Midbrain (tissue), 1 donor: ENCODE data around the gene KRTAP12-4.
"Not testable (repeated sequence)": the region's sequence is repeated elsewhere in the genome, so short reads cannot be mapped to it uniquely, and the experiment has no call there.

Source experiments
- DNase-seq: peaks from one replicate; lab custom pipeline; 2025; lab: John Stamatoyannopoulos, UW

The KRTAP12-4 gene

GRCh38 chr21:44654576-44655175 lies at the start of gene KRTAP12-4:
Gene KRTAP12-4 (minus strand): TSS chr21:44654659. CDS start chr21:44654614, 45 bp downstream.
- no peak for DNase-seq

- DNase-seq, result no peak
These were observed 49.5 kb upstream of the KRTAP12-4 start for GRCh38 chr21:44703731-44704635.

- no peak for DNase-seq
These were observed 48.7 kb upstream of the KRTAP12-4 start for GRCh38 chr21:44702973-44703730.

GRCh38 chr21:44702111-44702972 lies 47.9 kb upstream of the KRTAP12-4 start:
- no peak for DNase-seq

- no peak for DNase-seq
These were observed 47.1 kb upstream of the KRTAP12-4 start for GRCh38 chr21:44701541-44701940.

GRCh38 chr21:44701023-44701400 lies 46.6 kb upstream of the KRTAP12-4 start:
- no peak for DNase-seq

GRCh38 chr21:44700101-44701022 lies 45.9 kb upstream of the KRTAP12-4 start:
- DNase-seq, result no peak

- no peak for DNase-seq
These were observed 45.1 kb upstream of the KRTAP12-4 start for GRCh38 chr21:44699502-44700001.

- DNase-seq, result no peak
These were observed 43.6 kb upstream of the KRTAP12-4 start for GRCh38 chr21:44697811-44698734.

- DNase-seq, result not testable (repeated sequence)
These were observed 42.8 kb upstream of the KRTAP12-4 start, which contains the start of gene KRTAP10-12 for GRCh38 chr21:44697172-44697810. Gene KRTAP10-12 (plus strand): TSS chr21:44697172. CDS start chr21:44697202, 30 bp downstream.

GRCh38 chr21:44696572-44696971 lies 42.1 kb upstream of the KRTAP12-4 start:
- DNase-seq, result no peak

- DNase-seq, result no peak
These were observed 41.2 kb upstream of the KRTAP12-4 start for GRCh38 chr21:44695641-44696040.

- DNase-seq, result no peak
These were observed 40.7 kb upstream of the KRTAP12-4 start for GRCh38 chr21:44695184-44695583.

GRCh38 chr21:44694776-44695175 lies 40.3 kb upstream of the KRTAP12-4 start:
- DNase-seq, result no peak

- no peak for DNase-seq
These were observed 38.5 kb upstream of the KRTAP12-4 start for GRCh38 chr21:44692798-44693512.

GRCh38 chr21:44691686-44692085 lies 37.2 kb upstream of the KRTAP12-4 start:
- no peak for DNase-seq

GRCh38 chr21:44689740-44690139 lies 35.3 kb upstream of the KRTAP12-4 start:
- not testable (repeated sequence) for DNase-seq

- no peak for DNase-seq
These were observed 33.2 kb upstream of the KRTAP12-4 start for GRCh38 chr21:44687671-44688070.
